Neutrophil (primary cell): ENCODE results near the gene SMYD3.
"Not testable (repeated sequence)": the region's sequence is repeated elsewhere in the genome, so short reads cannot be mapped to it uniquely, and the experiment has no call there.

Source experiments
- H3K27ac ChIP-seq: fragments of 200-600 bp; sonication (generic); 2 replicates; pipeline ENCODE4 v1.5.1; 2016; ENCODE audit warnings: mild to moderate bottlenecking, moderate library complexity
- H3K27me3 ChIP-seq: fragments of 200-600 bp; sonication (generic); 2 replicates; pipeline ENCODE4 v1.6.0; 2016; ENCODE audit warnings: mild to moderate bottlenecking
- H3K36me3 ChIP-seq: fragments of 200-600 bp; sonication (generic); 2 replicates; pipeline ENCODE4 v1.5.1; 2017
- H3K4me1 ChIP-seq, 2 experiments: fragments of 200-600 bp in 1 of 2; sonication (generic) in 1 of 2; 1 replicate in 1 of 2; 2 replicates in 1 of 2; pipeline versions ENCODE4 v1.5.1 to v1.6.1; 2013 to 2016; ENCODE audit warnings: low read depth in 1 of 2, low read length in 1 of 2, mild to moderate bottlenecking in 1 of 2, moderate library complexity in 1 of 2; ENCODE audit not compliant: control insufficient read depth in 1 of 2, insufficient read depth in 1 of 2
- H3K4me3 ChIP-seq, 2 experiments: fragments of 200-600 bp in 1 of 2; sonication (generic) in 1 of 2; 1 replicate in 1 of 2; 2 replicates in 1 of 2; pipeline ENCODE4 v1.5.1; 2013 to 2016; ENCODE audit warnings: low read depth in 1 of 2, low read length in 1 of 2, mild to moderate bottlenecking in 1 of 2, moderate library complexity in 1 of 2
- H3K9me3 ChIP-seq: fragments of 200-600 bp; sonication (generic); 2 replicates; pipeline ENCODE4 v1.5.1; 2016
- TF ChIP-seq, protein P1 (sequence below): fragments of 200-600 bp; sonication (generic); IDR thresholded peaks from 2 replicates; pipeline ENCODE4 v1.5.1; 2016; ENCODE audit warnings: antibody characterized with exemption

SMYD3 gene

DNA sequence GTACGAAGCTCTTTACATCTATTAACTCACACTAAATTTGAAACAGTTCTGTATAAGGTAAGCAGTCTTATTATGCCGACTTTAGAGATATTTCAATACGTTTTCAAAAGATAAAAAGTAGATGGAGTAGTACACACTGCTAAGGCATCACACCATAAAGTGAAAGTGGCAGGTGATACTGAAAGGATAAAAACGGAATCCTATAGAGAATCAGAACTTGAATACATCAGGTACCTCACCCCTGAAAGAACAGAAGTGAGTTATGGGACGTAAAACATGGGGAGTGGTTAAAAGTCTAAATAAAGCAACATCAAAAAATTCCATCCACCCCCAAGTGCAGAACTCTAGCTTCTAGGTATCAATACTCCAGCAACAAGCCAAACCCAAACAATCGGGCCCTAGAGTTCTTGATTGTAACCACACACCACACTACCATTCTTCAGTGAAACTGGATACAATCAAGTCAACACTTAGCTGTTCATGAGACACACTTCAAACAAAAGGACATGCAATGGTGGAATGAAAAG, 142.6 kb downstream of the SMYD3 start:
- Histone ChIP-seq H3K4me3 (no peak overlapping the region), H3K9me3 (no peaks in the 10 kb centered on the region), H3K27me3 (no peaks in the 10 kb centered on the region), H3K27ac (no peak overlapping the region), H3K4me1 (no peaks in the 10 kb centered on the region), H3K36me3 (no peaks in the 10 kb centered on the region)
- TF ChIP-seq, protein P1, sequence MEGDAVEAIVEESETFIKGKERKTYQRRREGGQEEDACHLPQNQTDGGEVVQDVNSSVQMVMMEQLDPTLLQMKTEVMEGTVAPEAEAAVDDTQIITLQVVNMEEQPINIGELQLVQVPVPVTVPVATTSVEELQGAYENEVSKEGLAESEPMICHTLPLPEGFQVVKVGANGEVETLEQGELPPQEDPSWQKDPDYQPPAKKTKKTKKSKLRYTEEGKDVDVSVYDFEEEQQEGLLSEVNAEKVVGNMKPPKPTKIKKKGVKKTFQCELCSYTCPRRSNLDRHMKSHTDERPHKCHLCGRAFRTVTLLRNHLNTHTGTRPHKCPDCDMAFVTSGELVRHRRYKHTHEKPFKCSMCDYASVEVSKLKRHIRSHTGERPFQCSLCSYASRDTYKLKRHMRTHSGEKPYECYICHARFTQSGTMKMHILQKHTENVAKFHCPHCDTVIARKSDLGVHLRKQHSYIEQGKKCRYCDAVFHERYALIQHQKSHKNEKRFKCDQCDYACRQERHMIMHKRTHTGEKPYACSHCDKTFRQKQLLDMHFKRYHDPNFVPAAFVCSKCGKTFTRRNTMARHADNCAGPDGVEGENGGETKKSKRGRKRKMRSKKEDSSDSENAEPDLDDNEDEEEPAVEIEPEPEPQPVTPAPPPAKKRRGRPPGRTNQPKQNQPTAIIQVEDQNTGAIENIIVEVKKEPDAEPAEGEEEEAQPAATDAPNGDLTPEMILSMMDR, result no peak

DNA sequence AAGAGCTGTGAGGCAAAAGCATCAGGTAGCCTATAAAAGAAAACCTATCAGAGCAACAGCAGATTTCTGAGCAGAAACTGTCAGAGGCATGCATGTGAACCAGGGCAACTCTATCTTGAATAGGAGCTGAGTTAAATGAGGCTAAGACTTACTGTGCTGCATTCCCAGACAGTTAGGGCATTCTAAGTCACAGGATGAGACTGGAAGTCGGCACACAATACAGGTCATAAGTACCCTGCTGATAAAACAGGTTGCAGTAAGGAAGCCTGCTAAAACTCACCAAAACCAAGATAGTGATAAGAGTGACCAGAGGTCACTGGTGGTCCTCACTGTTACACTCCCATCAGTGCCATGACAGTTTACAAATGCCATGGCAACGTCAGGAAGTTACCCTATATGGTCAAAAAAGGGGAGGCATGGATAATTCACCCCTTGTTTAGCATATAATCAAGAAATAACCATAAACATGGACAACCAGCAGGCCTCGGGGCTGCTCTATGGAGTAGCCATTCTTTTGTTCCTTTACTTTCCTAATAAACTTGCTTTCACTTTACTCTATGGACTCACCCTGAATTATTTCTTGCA, 150.0 kb downstream of the SMYD3 start:
- H3K27me3 ChIP-seq, H3K27ac ChIP-seq, H3K36me3 ChIP-seq, H3K9me3 ChIP-seq, H3K4me1 ChIP-seq, H3K4me3 ChIP-seq: not testable (repeated sequence)

DNA sequence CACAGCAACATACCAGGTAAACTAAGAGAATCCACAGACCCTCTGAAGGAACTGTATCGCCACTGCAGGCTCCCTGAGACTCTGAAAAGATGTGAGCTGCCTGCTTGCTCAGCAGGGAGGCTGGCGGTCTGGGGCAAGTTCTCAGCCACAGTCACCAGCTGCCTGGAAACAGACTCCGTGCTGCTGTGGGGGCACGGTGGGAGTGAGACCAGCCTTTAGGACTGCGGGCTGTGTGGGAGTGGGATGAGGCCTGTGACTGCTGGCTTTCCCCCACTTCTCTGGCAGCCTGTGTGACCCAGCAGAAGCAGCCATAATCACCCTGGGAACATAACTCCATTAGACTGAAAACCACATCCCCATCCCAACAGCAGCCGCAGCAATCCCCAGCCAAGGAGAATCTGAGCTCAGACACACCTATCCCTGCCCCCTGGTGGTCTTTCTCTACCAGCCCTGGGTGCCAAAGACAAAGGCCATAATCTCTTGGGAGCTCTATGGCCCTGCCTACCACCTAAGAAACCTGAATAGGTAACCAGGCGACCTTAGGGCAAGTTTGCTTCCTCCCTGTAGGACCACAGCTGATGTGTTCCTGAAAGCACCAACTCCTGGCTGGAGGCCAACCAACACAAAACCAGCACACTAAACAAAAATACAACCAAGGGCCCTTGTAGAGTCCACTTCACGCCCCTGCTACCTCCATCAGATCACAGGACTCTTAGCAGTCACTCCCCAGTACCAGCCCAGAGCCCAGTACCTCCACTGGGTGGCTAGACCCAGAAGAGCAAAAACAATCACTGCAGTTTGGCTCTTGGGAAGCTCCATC, 151.5 kb downstream of the SMYD3 start:
- no peaks in the 10 kb centered on the region for H3K36me3 ChIP-seq
- TF ChIP-seq, protein P1, result no peak
- H3K4me3 ChIP-seq, result no peak overlapping the region
- no peaks in the 10 kb centered on the region for H3K27me3 ChIP-seq
- no peaks in the 10 kb centered on the region for H3K4me1 ChIP-seq
- no peaks in the 10 kb centered on the region for H3K9me3 ChIP-seq
- H3K27ac ChIP-seq, result no peak overlapping the region

DNA sequence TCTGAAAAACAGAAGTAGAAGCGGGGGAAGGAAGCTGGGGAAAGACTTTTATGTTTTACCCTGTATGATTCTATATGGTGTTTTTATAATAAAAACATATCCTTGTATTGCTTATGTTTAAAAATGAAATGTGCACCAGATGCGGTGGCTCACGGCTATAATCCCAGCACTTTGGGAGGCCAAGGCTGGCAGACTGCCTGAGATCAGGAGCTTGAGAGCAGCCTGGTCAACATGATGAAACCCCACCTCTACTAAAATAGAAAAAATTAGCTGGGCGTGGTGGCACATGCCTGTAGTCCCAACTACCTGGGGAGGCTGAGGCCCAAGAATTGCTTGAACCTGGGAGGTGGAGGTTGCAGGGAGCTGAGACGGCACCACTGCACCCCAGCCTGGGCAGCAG, 155.4 kb downstream of the SMYD3 start:
- Histone ChIP-seq H3K27ac (no peak overlapping the region), H3K4me3 (no peak overlapping the region), H3K27me3 (no peaks in the 10 kb centered on the region), H3K4me1 (no peaks in the 10 kb centered on the region), H3K36me3 (no peaks in the 10 kb centered on the region), H3K9me3 (no peaks in the 10 kb centered on the region)
- TF ChIP-seq, protein P1, result no peak

DNA sequence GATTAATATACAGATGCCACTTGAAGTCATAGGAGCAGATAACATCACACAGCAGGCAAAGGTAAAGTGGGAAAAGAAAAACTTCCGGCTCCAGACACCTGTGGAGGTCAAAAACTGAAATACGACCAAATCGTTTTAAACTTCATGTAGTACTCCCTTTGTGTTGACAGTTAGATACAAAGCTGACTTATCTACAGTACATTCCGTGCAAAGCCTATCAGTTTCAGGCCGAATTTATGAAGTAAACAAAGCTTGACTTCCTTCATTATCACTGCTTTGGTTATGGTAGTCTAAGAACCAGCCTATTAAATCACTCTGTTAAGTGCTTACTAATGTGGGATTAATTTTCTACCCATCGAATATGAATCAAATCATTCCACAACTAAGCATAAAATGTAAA, 156.3 kb downstream of the SMYD3 start:
- H3K27me3 ChIP-seq, result no peaks in the 10 kb centered on the region
- TF ChIP-seq, protein P1, result no peak
- no peaks in the 10 kb centered on the region for H3K9me3 ChIP-seq
- no peak overlapping the region for H3K4me3 ChIP-seq
- H3K4me1 ChIP-seq, result no peaks in the 10 kb centered on the region
- no peaks in the 10 kb centered on the region for H3K36me3 ChIP-seq
- no peak overlapping the region for H3K27ac ChIP-seq

DNA sequence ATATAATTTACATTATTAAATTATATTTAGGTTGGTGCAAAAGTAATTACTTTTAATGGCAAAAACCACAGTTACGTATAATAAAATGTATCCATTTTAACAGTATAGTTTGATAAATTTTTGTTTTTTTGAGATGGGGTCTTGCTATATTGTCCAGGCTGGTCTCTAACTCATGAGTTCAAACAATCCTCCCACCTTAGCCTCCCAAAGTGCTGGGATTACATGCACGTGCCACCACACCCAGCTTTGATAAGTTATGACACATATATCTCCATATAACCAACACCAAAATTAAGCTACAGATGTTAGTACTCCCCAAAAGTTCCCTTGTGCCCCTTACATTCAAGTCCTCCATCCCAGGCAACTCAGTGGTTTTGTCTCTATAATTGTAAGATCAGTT, 163.1 kb downstream of the SMYD3 start:
- Histone ChIP-seq H3K27ac (no peak overlapping the region), H3K36me3 (no peaks in the 10 kb centered on the region), H3K9me3 (no peaks in the 10 kb centered on the region), H3K4me1 (no peaks in the 10 kb centered on the region), H3K4me3 (no peak overlapping the region), H3K27me3 (no peaks in the 10 kb centered on the region)
- TF ChIP-seq, protein P1, result no peak
